ENCODE measurements around the gene PHLDB1. TPM values are rescaled to one million over a fixed set of nuclear protein-coding genes. Genes with fewer than 3 reads are reported as not detected.
"Not testable (repeated sequence)": the region's sequence is repeated elsewhere in the genome, so short reads cannot be mapped to it uniquely, and the experiment has no call there.

PHLDB1 gene
- total and polyA plus RNA-seq, 4 donors = 27.3 to 90.5 (median 76.1) TPM

DNA sequence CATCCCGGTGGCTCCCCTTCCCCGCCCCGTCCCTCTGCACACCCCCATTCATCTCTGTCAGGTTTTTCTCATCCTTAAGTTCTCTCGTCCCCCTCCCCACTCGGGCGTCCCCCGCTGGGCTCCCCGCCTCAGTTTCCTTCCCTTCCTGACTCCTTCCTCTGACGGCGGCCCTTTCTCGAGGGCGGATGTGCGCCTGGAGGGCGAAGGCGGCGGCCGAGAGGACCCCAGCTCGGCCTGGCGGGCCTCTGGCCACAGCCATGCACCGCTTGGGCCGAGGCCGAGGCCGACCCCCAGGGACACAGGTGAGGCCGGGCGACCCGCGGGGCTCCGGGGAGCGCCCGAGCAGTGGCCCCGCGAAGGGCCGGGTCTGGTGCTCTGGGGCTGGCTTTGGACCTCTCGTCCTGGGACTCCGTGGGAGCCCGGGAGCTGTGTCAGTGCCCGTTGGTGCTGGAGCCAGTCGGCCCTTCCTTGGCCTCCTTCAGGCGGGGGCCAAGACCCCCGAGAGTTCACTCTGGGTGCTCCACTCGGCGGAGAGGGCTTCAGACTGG lies 2.9 kb downstream of the PHLDB1 start:
- H3K4me3 ChIP-seq = peak overlapping the region; percentile 39
- WGBS, 2 donors = 8 to 27% methylated on average over 35 to 42 of the region's 42 CpGs
- H3K4me1 ChIP-seq (ENCODE audit: control insufficient read depth in 5 of 5, insufficient read depth in 5 of 5, low read length in 5 of 5) = peaks cover 0 to 50% (median 31%) of the 10 kb centered on the region in 5 donors
- peak overlapping the region in 1 of 2 donors; percentile 32 for H3K9ac ChIP-seq (ENCODE audit: insufficient read depth in 1 of 2, low read length in 2 of 2)
- ATAC-seq (ENCODE audit: insufficient read depth, low FRiP score) (no peak), DNase-seq (no peak)
- peak overlapping the region; percentile 91 to 93 for H3K27ac ChIP-seq (ENCODE audit: low read depth in 1 of 2, low read length in 1 of 2)
- H3K27me3 ChIP-seq (ENCODE audit: control insufficient read depth in 3 of 3, insufficient read depth in 3 of 3, low read length in 2 of 3) = peaks cover 0 to 4% (median 0%) of the 10 kb centered on the region in 3 donors
- TF ChIP-seq, protein P1, sequence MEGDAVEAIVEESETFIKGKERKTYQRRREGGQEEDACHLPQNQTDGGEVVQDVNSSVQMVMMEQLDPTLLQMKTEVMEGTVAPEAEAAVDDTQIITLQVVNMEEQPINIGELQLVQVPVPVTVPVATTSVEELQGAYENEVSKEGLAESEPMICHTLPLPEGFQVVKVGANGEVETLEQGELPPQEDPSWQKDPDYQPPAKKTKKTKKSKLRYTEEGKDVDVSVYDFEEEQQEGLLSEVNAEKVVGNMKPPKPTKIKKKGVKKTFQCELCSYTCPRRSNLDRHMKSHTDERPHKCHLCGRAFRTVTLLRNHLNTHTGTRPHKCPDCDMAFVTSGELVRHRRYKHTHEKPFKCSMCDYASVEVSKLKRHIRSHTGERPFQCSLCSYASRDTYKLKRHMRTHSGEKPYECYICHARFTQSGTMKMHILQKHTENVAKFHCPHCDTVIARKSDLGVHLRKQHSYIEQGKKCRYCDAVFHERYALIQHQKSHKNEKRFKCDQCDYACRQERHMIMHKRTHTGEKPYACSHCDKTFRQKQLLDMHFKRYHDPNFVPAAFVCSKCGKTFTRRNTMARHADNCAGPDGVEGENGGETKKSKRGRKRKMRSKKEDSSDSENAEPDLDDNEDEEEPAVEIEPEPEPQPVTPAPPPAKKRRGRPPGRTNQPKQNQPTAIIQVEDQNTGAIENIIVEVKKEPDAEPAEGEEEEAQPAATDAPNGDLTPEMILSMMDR (IDR thresholded peaks at IDR 0.05; ENCODE audit: control extremely low read depth, extremely low read depth) = no peak
- H3K36me3 ChIP-seq (ENCODE audit: control insufficient read depth in 4 of 4, insufficient read depth in 4 of 4, low read length in 4 of 4) = peaks cover 0 to 10% (median 2%) of the 10 kb centered on the region in 4 donors
- no peaks in the 10 kb centered on the region for H3K9me3 ChIP-seq (ENCODE audit: control insufficient read depth in 4 of 4, insufficient read depth in 3 of 4, low read length in 3 of 4)

DNA sequence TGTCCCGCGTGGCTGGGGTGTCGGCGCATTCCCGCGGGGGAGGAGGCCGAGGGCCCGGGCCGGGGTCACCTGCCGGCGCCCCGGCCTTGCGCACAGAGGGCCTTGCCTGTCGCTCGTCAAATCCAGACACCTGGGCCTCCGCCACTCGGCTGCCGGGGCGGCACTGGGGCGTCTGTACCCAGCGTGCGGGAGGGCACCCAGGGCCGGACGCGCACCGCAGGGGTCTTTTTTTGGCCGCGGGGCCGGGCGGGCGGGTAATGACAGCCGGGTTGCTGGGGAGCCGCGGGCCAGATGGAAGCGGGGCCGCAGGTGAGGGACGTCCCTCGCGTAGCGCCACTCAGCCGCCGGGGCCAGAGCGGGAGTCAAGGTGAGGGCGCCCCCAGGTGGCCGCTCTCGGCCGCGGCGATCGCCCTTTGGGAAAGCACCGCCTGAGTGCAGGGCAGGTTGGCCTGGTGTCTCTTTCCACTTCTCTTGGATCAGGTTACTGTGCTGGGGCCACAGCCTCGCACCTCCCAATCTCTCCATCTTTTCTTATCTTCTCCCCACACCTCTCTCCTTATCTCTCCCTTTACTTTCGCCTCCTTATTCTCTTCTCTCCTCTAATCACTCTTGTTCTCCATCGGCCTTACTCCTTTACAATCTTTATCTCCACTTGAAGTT lies 3.5 kb downstream of the PHLDB1 start:
- TF ChIP-seq, protein P1 (IDR thresholded peaks at IDR 0.05; ENCODE audit: control extremely low read depth, extremely low read depth) = peak; percentile 87
- peak overlapping the region; percentile 39 for H3K4me3 ChIP-seq
- H3K36me3 ChIP-seq (ENCODE audit: control insufficient read depth in 4 of 4, insufficient read depth in 4 of 4, low read length in 4 of 4) = peaks cover 6 to 11% (median 6%) of the 10 kb centered on the region in 4 donors
- peak overlapping the region; percentile 91 to 93 for H3K27ac ChIP-seq (ENCODE audit: low read depth in 1 of 2, low read length in 1 of 2)
- 4 to 5% methylated on average over 26 to 54 of the region's 54 CpGs for WGBS, 2 donors
- peak; percentile 62 to 78 (median 78) for DNase-seq
- peaks cover 0 to 44% (median 34%) of the 10 kb centered on the region in 5 donors for H3K4me1 ChIP-seq (ENCODE audit: control insufficient read depth in 5 of 5, insufficient read depth in 5 of 5, low read length in 5 of 5)
- H3K9ac ChIP-seq (ENCODE audit: insufficient read depth in 1 of 2, low read length in 2 of 2) = peak overlapping the region in 1 of 2 donors; percentile 55
- peak; percentile 60 for ATAC-seq (ENCODE audit: insufficient read depth, low FRiP score)
- H3K27me3 ChIP-seq (ENCODE audit: control insufficient read depth in 3 of 3, insufficient read depth in 3 of 3, low read length in 2 of 3) = peaks cover 0 to 4% (median 0%) of the 10 kb centered on the region in 3 donors
- H3K9me3 ChIP-seq (ENCODE audit: control insufficient read depth in 4 of 4, insufficient read depth in 3 of 4, low read length in 3 of 4) = no peaks in the 10 kb centered on the region

DNA sequence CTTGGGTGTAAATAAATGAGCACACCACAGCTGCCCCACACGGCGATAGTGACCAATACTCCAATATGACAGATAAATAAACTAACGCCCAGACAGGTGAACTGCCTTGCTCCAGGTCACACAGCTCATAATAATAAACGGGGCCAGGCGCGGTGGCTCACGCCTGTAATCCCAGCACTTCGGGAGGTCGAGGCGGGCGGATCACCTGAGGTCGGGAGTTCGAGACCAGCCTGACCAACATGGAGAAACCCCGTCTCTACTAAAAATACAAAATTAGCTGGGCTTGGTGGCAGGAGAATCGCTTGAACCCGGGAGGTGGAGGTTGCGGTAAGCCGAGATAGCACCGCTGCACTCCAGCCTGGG lies 4.0 kb downstream of the PHLDB1 start:
- not testable (repeated sequence) for DNase-seq
- peak overlapping the region; percentile 39 for H3K4me3 ChIP-seq

DNA sequence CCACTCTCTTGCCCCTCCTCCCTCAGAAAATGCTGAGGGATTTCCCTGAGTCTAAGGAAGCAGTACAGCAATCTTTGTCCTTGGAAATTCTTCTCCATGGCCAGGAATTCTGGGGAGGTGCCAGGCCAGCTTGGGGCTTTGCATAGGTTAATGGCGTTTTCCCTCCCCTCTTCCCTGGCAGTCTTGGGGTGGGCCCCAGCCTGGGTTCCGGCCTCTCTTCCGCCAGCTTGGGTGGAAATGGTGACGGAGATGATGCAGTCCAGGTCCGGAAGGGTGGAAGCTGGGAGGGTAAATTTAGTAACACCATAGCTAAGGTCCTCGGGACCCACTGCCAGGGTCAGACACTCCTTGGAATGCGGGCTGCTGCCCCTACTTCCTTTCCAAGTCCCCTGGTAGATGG lies 5.0 kb downstream of the PHLDB1 start:
- 29 to 45% methylated on average over 7 of the region's 7 CpGs for WGBS, 2 donors
- ATAC-seq (ENCODE audit: insufficient read depth, low FRiP score) = no peak
- Histone ChIP-seq H3K27ac (ENCODE audit: low read depth in 1 of 2, low read length in 1 of 2) (peak overlapping the region; percentile 47 to 92), H3K36me3 (ENCODE audit: control insufficient read depth in 4 of 4, insufficient read depth in 4 of 4, low read length in 4 of 4) (peaks cover 8 to 16% (median 12%) of the 10 kb centered on the region in 4 donors), H3K4me1 (ENCODE audit: control insufficient read depth in 5 of 5, insufficient read depth in 5 of 5, low read length in 5 of 5) (peaks cover 0 to 41% (median 25%) of the 10 kb centered on the region in 5 donors), H3K4me3 (no peak overlapping the region), H3K27me3 (ENCODE audit: control insufficient read depth in 3 of 3, insufficient read depth in 3 of 3, low read length in 2 of 3) (peaks cover 0 to 4% (median 0%) of the 10 kb centered on the region in 3 donors), H3K9me3 (ENCODE audit: control insufficient read depth in 4 of 4, insufficient read depth in 3 of 4, low read length in 3 of 4) (no peaks in the 10 kb centered on the region), H3K9ac (ENCODE audit: insufficient read depth in 1 of 2, low read length in 2 of 2) (no peak overlapping the region)
- DNase-seq = peak; percentile 36 to 66 (median 43)
- TF ChIP-seq, protein P1 (IDR thresholded peaks at IDR 0.05; ENCODE audit: control extremely low read depth, extremely low read depth) = no peak

More for the DNA sequence above, 4.0 kb downstream of the PHLDB1 start:
- Histone ChIP-seq H3K27ac (ENCODE audit: low read depth in 1 of 2, low read length in 1 of 2) (peak overlapping the region in 1 of 2 donors; percentile 93), H3K4me1 (ENCODE audit: control insufficient read depth in 5 of 5, insufficient read depth in 5 of 5, low read length in 5 of 5) (peaks cover 0 to 39% (median 31%) of the 10 kb centered on the region in 5 donors), H3K36me3 (ENCODE audit: control insufficient read depth in 4 of 4, insufficient read depth in 4 of 4, low read length in 4 of 4) (peaks cover 8 to 16% (median 10%) of the 10 kb centered on the region in 4 donors), H3K9ac (ENCODE audit: insufficient read depth in 1 of 2, low read length in 2 of 2) (peak overlapping the region in 1 of 2 donors; percentile 55)
- not testable (repeated sequence) for H3K27me3 ChIP-seq (ENCODE audit: control insufficient read depth in 3 of 3, insufficient read depth in 3 of 3, low read length in 2 of 3); H3K9me3 ChIP-seq (ENCODE audit: control insufficient read depth in 4 of 4, insufficient read depth in 3 of 4, low read length in 3 of 4); ATAC-seq (ENCODE audit: insufficient read depth, low FRiP score)
- 61 to 70% methylated on average over 19 of the region's 19 CpGs for WGBS, 2 donors
